Neural progenitor cell (in vitro differentiated cells): ENCODE results near the gene TSHZ2. TPM values are rescaled to one million over a fixed set of nuclear protein-coding genes. Genes with fewer than 3 reads are reported as not detected.

Experiments
- DNase-seq: peaks from one replicate; pipeline ENCODE4 v3.0.0-alpha.2; 2016; ENCODE audit warnings: low spot score
- H2AFZ ChIP-seq: fragments of 200-600 bp; sonication (generic); replicated peaks from 2 replicates; pipeline ENCODE4 v1.6.1; 2016; ENCODE audit warnings: antibody characterized with exemption
- H3F3A ChIP-seq: fragments of 200-600 bp; sonication (generic); 2 replicates; pipeline ENCODE4 v1.6.1; 2016; ENCODE audit warnings: antibody characterized with exemption, low read depth
- H3K27ac ChIP-seq: fragments of 200-600 bp; sonication (generic); 2 replicates; pipeline ENCODE4 v1.5.1; 2016; ENCODE audit warnings: mild to moderate bottlenecking
- H3K27me3 ChIP-seq: fragments of 200-600 bp; sonication (generic); 2 replicates; pipeline ENCODE4 v1.6.1; 2016; ENCODE audit warnings: mild to moderate bottlenecking, moderate library complexity
- H3K36me3 ChIP-seq: fragments of 200-600 bp; sonication (generic); 2 replicates; pipeline ENCODE4 v1.5.1; 2016
- H3K4me1 ChIP-seq: fragments of 200-600 bp; sonication (generic); 2 replicates; pipeline ENCODE4 v1.6.1; 2016; ENCODE audit warnings: mixed run types
- H3K4me2 ChIP-seq: fragments of 200-600 bp; sonication (generic); 2 replicates; pipeline ENCODE4 v1.6.1; 2016
- H3K4me3 ChIP-seq: fragments of 200-600 bp; sonication (generic); 2 replicates; pipeline ENCODE4 v1.5.1; 2016
- H3K79me2 ChIP-seq: fragments of 200-600 bp; sonication (generic); 2 replicates; pipeline ENCODE4 v1.6.1; 2016; ENCODE audit warnings: low read depth
- H3K9ac ChIP-seq: fragments of 200-600 bp; sonication (generic); 2 replicates; pipeline ENCODE4 v1.6.1; 2016
- H3K9me3 ChIP-seq: fragments of 200-600 bp; sonication (generic); 2 replicates; pipeline ENCODE4 v1.5.1; 2016; ENCODE audit warnings: low read depth
- H4K20me1 ChIP-seq: fragments of 200-600 bp; sonication (generic); 2 replicates; pipeline ENCODE4 v1.6.1; 2016; ENCODE audit warnings: low read depth
- H3K27ac Mint-ChIP-seq: 3 replicates; pipeline ENCODE4 v1.8.0; 2021; ENCODE audit warnings: mixed read lengths
- H3K27me3 Mint-ChIP-seq: 2 replicates; pipeline ENCODE4 v1.8.0; 2022; ENCODE audit warnings: low read depth, mild to moderate bottlenecking, inconsistent platforms, moderate library complexity, mixed read lengths; ENCODE audit not compliant: insufficient read depth
- H3K36me3 Mint-ChIP-seq: 3 replicates; pipeline ENCODE4 v1.8.0; 2021; ENCODE audit warnings: mixed read lengths
- H3K4me1 Mint-ChIP-seq: 3 replicates; pipeline ENCODE4 v1.8.0; 2021; ENCODE audit warnings: mixed read lengths
- H3K4me3 Mint-ChIP-seq: 3 replicates; pipeline ENCODE4 v1.8.0; 2021; ENCODE audit warnings: mild to moderate bottlenecking, moderate library complexity, mixed read lengths
- H3K9me3 Mint-ChIP-seq: 3 replicates; pipeline ENCODE4 v1.8.0; 2020; ENCODE audit warnings: mixed read lengths
- EZH2 ChIP-seq: fragments of 200-600 bp; sonication (generic); IDR thresholded peaks from 2 replicates; pipeline ENCODE4 v1.6.1; 2017; ENCODE audit warnings: antibody characterized with exemption, mild to moderate bottlenecking, moderate library complexity
- EZH2phosphoT487 ChIP-seq: fragments of 200-600 bp; sonication (generic); IDR thresholded peaks from 2 replicates; pipeline ENCODE4 v1.6.1; 2017; ENCODE audit warnings: antibody characterized with exemption
- total RNA-seq: library from RNA; depleted of rRNA; stranded (reverse); fragments of >200 nt; gene quantifications from 2 replicates; pipeline ENCODE4 v1.2.3, GENCODE V29; 2015; ENCODE audit warnings: low replicate concordance
- TF ChIP-seq, protein P1 (sequence below): fragments of 200-600 bp; sonication (generic); IDR thresholded peaks from 2 replicates; pipeline ENCODE4 v1.5.1; 2017; ENCODE audit warnings: antibody characterized with exemption, mild to moderate bottlenecking

TSHZ2 gene
- total RNA-seq, 1 donor from 2014 or later = 1.8 TPM

DNA sequence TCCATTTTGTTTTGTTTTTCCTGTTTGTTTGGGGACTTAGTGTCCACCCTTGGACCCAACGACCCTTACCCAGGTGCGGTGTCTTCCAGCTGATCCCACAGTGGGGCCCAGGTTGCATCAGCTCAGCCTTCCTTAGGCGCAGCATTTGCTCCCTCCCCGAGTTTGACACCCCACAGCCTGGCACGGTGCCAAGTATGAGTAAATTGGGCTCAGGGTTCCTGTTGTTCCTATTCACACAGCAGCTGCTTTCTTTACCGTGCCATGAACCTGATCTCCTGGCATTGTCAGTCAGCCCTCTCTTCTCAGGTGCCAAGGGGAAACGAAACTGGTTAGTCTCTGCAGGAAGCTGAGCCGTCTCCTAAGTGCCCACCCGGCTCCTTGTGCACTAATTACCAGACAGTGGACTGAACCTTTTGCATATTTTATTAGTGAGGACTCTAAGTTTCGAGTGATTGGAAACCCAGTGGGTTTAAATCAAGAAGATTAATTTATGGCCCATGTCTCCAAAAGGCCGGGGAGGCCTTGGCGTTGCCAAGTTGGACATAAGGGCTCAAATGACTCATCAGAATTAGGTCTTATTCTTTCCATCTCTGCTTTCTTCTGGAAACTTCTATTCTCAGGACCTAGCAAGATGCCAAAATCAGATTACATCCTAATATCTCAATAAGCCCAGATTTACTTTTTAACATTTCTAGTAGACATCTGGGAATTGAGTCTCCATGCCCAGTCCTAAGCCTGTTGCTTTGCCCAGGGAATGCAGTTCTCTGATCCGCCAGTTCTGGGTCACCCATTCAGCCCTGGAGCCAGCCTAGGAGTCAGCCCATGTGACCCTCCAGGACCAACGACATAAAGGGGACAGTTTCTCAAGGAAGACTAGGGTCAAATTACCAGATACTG, 68.8 kb downstream of the TSHZ2 start:
- H3F3A ChIP-seq = no peaks in the 10 kb centered on the region
- Mint-ChIP-seq H3K36me3 (no peaks in the 10 kb centered on the region), H3K4me1 (peaks cover 17% of the 10 kb centered on the region), H3K27me3 (peaks cover 8% of the 10 kb centered on the region), H3K4me3 (no peak overlapping the region), H3K9me3 (no peaks in the 10 kb centered on the region), H3K27ac (no peak overlapping the region)
- DNase-seq = no peak
- no peak overlapping the region for H3K4me3 ChIP-seq
- no peaks in the 10 kb centered on the region for H4K20me1 ChIP-seq
- H3K36me3 ChIP-seq = no peaks in the 10 kb centered on the region
- H3K9me3 ChIP-seq = no peaks in the 10 kb centered on the region
- H2AFZ ChIP-seq = no peak overlapping the region
- no peak overlapping the region for H3K27ac ChIP-seq
- TF ChIP-seq EZH2phosphoT487 (no peak), EZH2 (no peak)
- H3K9ac ChIP-seq = no peak overlapping the region
- H3K27me3 ChIP-seq = no peaks in the 10 kb centered on the region
- no peak overlapping the region for H3K4me2 ChIP-seq
- no peaks in the 10 kb centered on the region for H3K4me1 ChIP-seq
- no peaks in the 10 kb centered on the region for H3K79me2 ChIP-seq

DNA sequence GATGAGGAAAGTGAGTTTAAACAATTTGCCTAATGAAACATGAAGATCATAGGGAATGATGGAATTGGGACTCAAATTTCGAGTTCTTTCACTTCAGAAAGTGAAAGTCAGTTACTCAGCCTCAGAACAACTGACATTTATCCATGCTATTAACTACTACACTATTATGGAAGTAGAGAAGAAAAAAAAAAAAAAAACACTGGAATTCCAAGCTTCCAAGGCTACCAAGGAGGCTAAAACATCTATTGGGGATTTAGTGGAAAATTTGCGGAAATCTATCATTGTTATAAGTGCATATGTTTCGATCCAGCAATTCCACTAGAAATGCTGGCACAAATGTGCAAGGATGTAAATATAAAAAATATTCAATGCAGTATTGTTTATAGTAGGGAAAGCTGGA, 70.4 kb downstream of the TSHZ2 start:
- no peak overlapping the region for H3K27ac Mint-ChIP-seq
- Histone ChIP-seq H2AFZ (no peak overlapping the region), H4K20me1 (no peaks in the 10 kb centered on the region), H3K27me3 (no peaks in the 10 kb centered on the region), H3K79me2 (no peaks in the 10 kb centered on the region), H3K4me3 (no peak overlapping the region), H3K4me2 (no peak overlapping the region), H3K27ac (no peak overlapping the region), H3F3A (no peaks in the 10 kb centered on the region), H3K9ac (no peak overlapping the region), H3K4me1 (no peaks in the 10 kb centered on the region), H3K9me3 (no peaks in the 10 kb centered on the region), H3K36me3 (no peaks in the 10 kb centered on the region)
- H3K36me3 Mint-ChIP-seq = no peaks in the 10 kb centered on the region
- H3K4me1 Mint-ChIP-seq = peaks cover 10% of the 10 kb centered on the region
- H3K9me3 Mint-ChIP-seq = no peaks in the 10 kb centered on the region
- H3K4me3 Mint-ChIP-seq = no peak overlapping the region
- DNase-seq = no peak
- peaks cover 8% of the 10 kb centered on the region for H3K27me3 Mint-ChIP-seq
- TF ChIP-seq EZH2phosphoT487 (no peak), EZH2 (no peak)
- TF ChIP-seq, protein P1, sequence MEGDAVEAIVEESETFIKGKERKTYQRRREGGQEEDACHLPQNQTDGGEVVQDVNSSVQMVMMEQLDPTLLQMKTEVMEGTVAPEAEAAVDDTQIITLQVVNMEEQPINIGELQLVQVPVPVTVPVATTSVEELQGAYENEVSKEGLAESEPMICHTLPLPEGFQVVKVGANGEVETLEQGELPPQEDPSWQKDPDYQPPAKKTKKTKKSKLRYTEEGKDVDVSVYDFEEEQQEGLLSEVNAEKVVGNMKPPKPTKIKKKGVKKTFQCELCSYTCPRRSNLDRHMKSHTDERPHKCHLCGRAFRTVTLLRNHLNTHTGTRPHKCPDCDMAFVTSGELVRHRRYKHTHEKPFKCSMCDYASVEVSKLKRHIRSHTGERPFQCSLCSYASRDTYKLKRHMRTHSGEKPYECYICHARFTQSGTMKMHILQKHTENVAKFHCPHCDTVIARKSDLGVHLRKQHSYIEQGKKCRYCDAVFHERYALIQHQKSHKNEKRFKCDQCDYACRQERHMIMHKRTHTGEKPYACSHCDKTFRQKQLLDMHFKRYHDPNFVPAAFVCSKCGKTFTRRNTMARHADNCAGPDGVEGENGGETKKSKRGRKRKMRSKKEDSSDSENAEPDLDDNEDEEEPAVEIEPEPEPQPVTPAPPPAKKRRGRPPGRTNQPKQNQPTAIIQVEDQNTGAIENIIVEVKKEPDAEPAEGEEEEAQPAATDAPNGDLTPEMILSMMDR = no peak

- peaks cover 4% of the 10 kb centered on the region for H3K27me3 Mint-ChIP-seq
- Histone ChIP-seq H3K27me3 (no peaks in the 10 kb centered on the region), H3K27ac (no peak overlapping the region), H3K4me2 (no peak overlapping the region), H3K4me1 (peaks cover 8% of the 10 kb centered on the region), H3K79me2 (no peaks in the 10 kb centered on the region), H3K9me3 (no peaks in the 10 kb centered on the region), H3F3A (no peaks in the 10 kb centered on the region), H4K20me1 (no peaks in the 10 kb centered on the region), H3K9ac (no peak overlapping the region), H3K36me3 (no peaks in the 10 kb centered on the region), H3K4me3 (no peak overlapping the region), H2AFZ (no peak overlapping the region)
- no peak overlapping the region for H3K4me3 Mint-ChIP-seq
- H3K9me3 Mint-ChIP-seq = no peaks in the 10 kb centered on the region
- TF ChIP-seq, protein P1 = no peak
- TF ChIP-seq EZH2phosphoT487 = no peak
- TF ChIP-seq EZH2 = no peak
- DNase-seq = no peak
- peaks cover 3% of the 10 kb centered on the region for H3K4me1 Mint-ChIP-seq
- H3K36me3 Mint-ChIP-seq = no peaks in the 10 kb centered on the region
- H3K27ac Mint-ChIP-seq = no peak overlapping the region
These were observed 72.1 kb downstream of the TSHZ2 start for GRCh38 chr20:53044296-53044695.

DNA sequence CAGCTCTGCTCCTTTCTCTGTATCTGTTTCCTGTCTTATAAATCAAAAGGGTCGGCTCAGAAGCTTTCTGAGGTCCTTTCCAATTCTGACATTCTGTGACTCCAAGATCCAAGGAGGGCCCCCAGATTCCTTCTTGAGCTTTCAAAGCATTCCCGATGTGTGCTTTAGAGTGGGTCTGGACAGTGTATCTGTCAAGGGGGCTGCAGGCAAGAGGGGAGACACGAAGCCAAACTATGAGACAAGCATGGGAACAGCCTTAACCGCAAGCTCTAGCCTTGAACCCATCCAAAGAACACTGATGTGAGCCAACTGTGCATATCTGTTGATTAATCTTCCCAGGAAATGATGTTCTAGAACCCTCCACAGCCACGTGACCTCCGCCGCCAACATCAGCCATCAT, 73.8 kb downstream of the TSHZ2 start:
- no peak overlapping the region for H3K27ac Mint-ChIP-seq

More for the DNA sequence above, 73.8 kb downstream of the TSHZ2 start:
- Histone ChIP-seq H4K20me1 (no peaks in the 10 kb centered on the region), H3K27ac (no peak overlapping the region), H3K4me2 (no peak overlapping the region), H3K36me3 (no peaks in the 10 kb centered on the region), H3K27me3 (no peaks in the 10 kb centered on the region), H3K4me1 (peaks cover 11% of the 10 kb centered on the region), H2AFZ (no peak overlapping the region), H3K4me3 (no peak overlapping the region), H3K9ac (no peak overlapping the region), H3K79me2 (no peaks in the 10 kb centered on the region), H3F3A (no peaks in the 10 kb centered on the region), H3K9me3 (no peaks in the 10 kb centered on the region)
- peaks cover 3% of the 10 kb centered on the region for H3K4me1 Mint-ChIP-seq
- no peak for DNase-seq
- peaks cover 4% of the 10 kb centered on the region for H3K27me3 Mint-ChIP-seq
- no peak overlapping the region for H3K4me3 Mint-ChIP-seq
- TF ChIP-seq EZH2 (no peak), EZH2phosphoT487 (no peak)
- TF ChIP-seq, protein P1 = no peak
- H3K9me3 Mint-ChIP-seq = no peaks in the 10 kb centered on the region
- no peaks in the 10 kb centered on the region for H3K36me3 Mint-ChIP-seq
